Cardiac fibroblast (primary cell): ENCODE data around the gene TMTC1.

Experiments
- DNase-seq, 2 donors: peaks; one replicate each; pipeline versions ENCODE4 v3.0.0 to v3.0.0-alpha.2; 2010; ENCODE audit warnings: low read depth in 2 of 2
- H3K4me3 ChIP-seq, 2 donors: replicated peaks in 1 of 2; 1 replicate in 1 of 2; 2 replicates in 1 of 2; pipeline ENCODE4 v1.5.1; 2011; ENCODE audit warnings: low read depth in 2 of 2, low read length in 2 of 2, mild to moderate bottlenecking in 2 of 2, moderate library complexity in 1 of 2
- TF ChIP-seq, protein P1 (sequence below): IDR thresholded peaks from one replicate; pipeline ENCODE4 v1.5.1; 2011; ENCODE audit warnings: low read depth, mild to moderate bottlenecking, low read length, inconsistent platforms

TMTC1 gene

DNA sequence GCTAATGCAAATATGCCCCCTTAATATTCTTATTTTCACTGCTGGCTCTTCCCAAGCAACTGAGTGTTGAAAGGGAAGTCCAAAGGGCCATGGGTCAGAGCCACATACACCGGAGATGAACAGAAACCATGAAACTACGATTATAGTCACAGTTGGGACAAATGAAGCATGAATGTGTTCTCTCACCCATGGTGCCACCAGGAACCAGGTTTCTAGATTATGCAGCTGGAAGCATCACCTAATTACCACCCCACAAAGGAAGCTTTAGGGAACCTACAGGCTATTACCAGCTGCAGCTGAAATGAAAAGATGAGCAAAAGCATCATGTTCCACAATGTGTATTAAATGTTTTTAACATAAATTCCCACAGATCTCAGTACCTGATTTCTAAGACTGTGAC lies 15.4 kb downstream of the TMTC1 start:
- DNase-seq, result no peak
- TF ChIP-seq, protein P1, sequence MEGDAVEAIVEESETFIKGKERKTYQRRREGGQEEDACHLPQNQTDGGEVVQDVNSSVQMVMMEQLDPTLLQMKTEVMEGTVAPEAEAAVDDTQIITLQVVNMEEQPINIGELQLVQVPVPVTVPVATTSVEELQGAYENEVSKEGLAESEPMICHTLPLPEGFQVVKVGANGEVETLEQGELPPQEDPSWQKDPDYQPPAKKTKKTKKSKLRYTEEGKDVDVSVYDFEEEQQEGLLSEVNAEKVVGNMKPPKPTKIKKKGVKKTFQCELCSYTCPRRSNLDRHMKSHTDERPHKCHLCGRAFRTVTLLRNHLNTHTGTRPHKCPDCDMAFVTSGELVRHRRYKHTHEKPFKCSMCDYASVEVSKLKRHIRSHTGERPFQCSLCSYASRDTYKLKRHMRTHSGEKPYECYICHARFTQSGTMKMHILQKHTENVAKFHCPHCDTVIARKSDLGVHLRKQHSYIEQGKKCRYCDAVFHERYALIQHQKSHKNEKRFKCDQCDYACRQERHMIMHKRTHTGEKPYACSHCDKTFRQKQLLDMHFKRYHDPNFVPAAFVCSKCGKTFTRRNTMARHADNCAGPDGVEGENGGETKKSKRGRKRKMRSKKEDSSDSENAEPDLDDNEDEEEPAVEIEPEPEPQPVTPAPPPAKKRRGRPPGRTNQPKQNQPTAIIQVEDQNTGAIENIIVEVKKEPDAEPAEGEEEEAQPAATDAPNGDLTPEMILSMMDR, result no peak
- no peak overlapping the region for H3K4me3 ChIP-seq

DNA sequence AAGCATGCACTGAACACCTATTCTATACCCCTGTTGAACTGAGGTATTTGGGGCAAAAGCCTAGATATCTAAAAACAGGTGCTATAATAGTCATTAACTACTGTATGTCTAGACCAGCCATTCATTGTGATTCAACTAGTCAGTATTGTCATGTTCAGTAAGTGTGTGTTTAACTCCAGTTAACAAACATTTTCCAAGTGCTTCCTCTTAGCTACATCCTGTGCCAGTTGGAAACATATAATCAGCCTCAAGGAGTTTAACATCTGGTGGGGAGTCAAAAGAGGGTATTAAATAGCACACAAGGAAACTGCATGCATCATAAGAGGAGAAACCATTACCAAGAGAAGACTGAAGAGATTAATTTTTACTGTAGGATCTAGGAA lies 20.4 kb downstream of the TMTC1 start:
- no peak overlapping the region for H3K4me3 ChIP-seq
- DNase-seq, result peak in 1 of 2 donors; percentile 31
- TF ChIP-seq, protein P1, result no peak

DNA sequence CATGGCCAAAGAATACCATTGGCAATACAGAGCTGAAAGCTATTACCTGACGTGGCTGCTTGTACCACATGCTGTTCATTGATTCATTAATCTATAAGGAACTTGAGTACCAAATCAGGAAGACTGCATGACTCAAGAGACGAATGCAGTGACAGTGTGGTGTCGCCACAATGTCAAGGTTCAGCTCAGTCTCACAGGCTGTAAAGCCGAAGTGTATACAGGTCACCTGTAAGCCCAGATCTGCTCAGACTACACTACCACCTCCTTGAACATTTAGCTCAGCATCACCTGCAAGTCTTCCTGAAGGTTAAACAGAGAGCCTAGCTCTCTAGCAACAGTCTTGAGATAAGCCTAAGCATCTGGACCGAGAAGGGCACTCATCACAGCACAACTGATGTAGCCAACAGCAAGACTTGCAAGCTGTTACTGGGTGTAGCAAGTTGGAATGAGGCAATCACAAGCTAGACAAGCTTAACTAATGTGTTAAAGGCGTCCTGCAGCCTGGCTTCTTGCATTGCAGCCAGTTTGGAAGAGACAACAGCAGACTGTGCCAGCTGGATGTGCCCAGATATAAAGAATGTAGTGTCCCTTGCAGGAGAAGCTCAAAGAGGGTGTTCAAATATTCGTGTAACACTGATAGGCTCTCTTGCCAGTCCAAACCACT lies 21.0 kb downstream of the TMTC1 start:
- peak in 1 of 2 donors; percentile 70 for DNase-seq
- H3K4me3 ChIP-seq, result no peak overlapping the region
- TF ChIP-seq, protein P1, result no peak

- no peak for DNase-seq
- no peak overlapping the region for H3K4me3 ChIP-seq
- TF ChIP-seq, protein P1, result no peak
Observed at GRCh38 chr12:29759950-29760349, 23.8 kb downstream of the TMTC1 start.

- TF ChIP-seq, protein P1, result no peak
- peak in 1 of 2 donors; percentile 69 for DNase-seq
- no peak overlapping the region for H3K4me3 ChIP-seq
Observed at GRCh38 chr12:29756741-29757390, 26.9 kb downstream of the TMTC1 start.

- TF ChIP-seq, protein P1, result no peak
- peak in 1 of 2 donors; percentile 58 for DNase-seq
- H3K4me3 ChIP-seq, result no peak overlapping the region
Observed at GRCh38 chr12:29754235-29755189, 29.2 kb downstream of the TMTC1 start.
